DND-41 (cell line): ENCODE data around the gene SPART.
"Not testable (repeated sequence)": the region's sequence is repeated elsewhere in the genome, so short reads cannot be mapped to it uniquely, and the experiment has no call there.

Experiments
- EZH2 ChIP-seq: IDR thresholded peaks from 3 replicates; pipeline ENCODE4 v1.6.1; 2012; ENCODE audit warnings: borderline replicate concordance, low read depth, mild to moderate bottlenecking, moderate library complexity, low read length, inconsistent platforms; ENCODE audit not compliant: severe bottlenecking
- TF ChIP-seq, protein P1 (sequence below): IDR thresholded peaks from 2 replicates; pipeline ENCODE4 v1.5.1; 2012; ENCODE audit warnings: borderline replicate concordance, low read length, moderate library complexity, mild to moderate bottlenecking; ENCODE audit not compliant: poor library complexity, severe bottlenecking; ENCODE audit errors: extremely low read depth

DNA sequence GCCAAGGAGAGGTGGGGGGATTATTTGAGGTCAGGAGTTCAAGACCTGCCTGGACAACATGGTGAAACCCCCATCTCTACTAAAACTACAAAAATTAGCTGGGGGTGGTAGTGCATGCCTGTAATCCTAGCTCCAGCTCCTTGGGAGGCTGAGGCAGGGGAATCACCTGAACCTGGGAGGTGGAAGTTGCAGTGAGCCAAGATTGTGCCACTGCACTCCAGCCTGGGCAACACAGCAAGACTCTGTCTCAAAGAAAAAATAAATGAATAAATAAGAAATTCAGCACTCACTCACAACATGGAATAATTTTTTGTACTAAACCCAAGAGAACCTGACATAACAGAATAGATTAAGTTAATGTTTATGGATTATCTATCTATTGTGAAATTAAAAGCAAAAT is 13.9 kb downstream of the SPART start:
- TF ChIP-seq, protein P1, sequence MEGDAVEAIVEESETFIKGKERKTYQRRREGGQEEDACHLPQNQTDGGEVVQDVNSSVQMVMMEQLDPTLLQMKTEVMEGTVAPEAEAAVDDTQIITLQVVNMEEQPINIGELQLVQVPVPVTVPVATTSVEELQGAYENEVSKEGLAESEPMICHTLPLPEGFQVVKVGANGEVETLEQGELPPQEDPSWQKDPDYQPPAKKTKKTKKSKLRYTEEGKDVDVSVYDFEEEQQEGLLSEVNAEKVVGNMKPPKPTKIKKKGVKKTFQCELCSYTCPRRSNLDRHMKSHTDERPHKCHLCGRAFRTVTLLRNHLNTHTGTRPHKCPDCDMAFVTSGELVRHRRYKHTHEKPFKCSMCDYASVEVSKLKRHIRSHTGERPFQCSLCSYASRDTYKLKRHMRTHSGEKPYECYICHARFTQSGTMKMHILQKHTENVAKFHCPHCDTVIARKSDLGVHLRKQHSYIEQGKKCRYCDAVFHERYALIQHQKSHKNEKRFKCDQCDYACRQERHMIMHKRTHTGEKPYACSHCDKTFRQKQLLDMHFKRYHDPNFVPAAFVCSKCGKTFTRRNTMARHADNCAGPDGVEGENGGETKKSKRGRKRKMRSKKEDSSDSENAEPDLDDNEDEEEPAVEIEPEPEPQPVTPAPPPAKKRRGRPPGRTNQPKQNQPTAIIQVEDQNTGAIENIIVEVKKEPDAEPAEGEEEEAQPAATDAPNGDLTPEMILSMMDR, result not testable (repeated sequence)
- not testable (repeated sequence) for TF ChIP-seq EZH2
